OCI-LY1 (cell line): Measurements from ENCODE around the gene KCP.

ENCODE experiments used
- H2AFZ ChIP-seq: fragments of 200-600 bp; sonication (generic), shearing (Covaris generic); 2 replicates; pipeline ENCODE4 v1.6.0; 2014; ENCODE audit warnings: antibody characterized with exemption, mild to moderate bottlenecking, low read length
- H3F3A ChIP-seq: fragments of 200-600 bp; sonication (generic), shearing (Covaris generic); 2 replicates; pipeline ENCODE4 v1.6.0; 2014; ENCODE audit warnings: mild to moderate bottlenecking, antibody characterized with exemption, low read length, moderate library complexity; ENCODE audit not compliant: insufficient read depth
- H3K27ac ChIP-seq: fragments of 200-600 bp; sonication (generic); 2 replicates; pipeline ENCODE4 v1.5.1; 2014; ENCODE audit warnings: low read length, mixed run types, mild to moderate bottlenecking, low read depth; ENCODE audit not compliant: poor library complexity, severe bottlenecking
- H3K27me3 ChIP-seq: fragments of 200-600 bp; sonication (generic); 2 replicates; pipeline ENCODE4 v1.6.0; 2014; ENCODE audit warnings: antibody characterized with exemption, mild to moderate bottlenecking, low read length, moderate library complexity; ENCODE audit not compliant: insufficient read depth
- H3K36me3 ChIP-seq: fragments of 200-600 bp; sonication (generic); 2 replicates; pipeline ENCODE4 v1.6.1; 2014; ENCODE audit warnings: mild to moderate bottlenecking, antibody characterized with exemption, low read length, moderate library complexity, mixed read lengths; ENCODE audit not compliant: insufficient read depth
- H3K4me1 ChIP-seq: fragments of 200-600 bp; sonication (generic); 2 replicates; pipeline ENCODE4 v1.5.1; 2014; ENCODE audit warnings: mild to moderate bottlenecking, low read length, moderate library complexity; ENCODE audit not compliant: insufficient read depth, severe bottlenecking
- H3K4me2 ChIP-seq: fragments of 200-600 bp; sonication (generic), shearing (Covaris generic); 2 replicates; pipeline ENCODE4 v1.6.1; 2014; ENCODE audit warnings: low read length
- H3K4me3 ChIP-seq: fragments of 200-600 bp; sonication (generic); 2 replicates; pipeline ENCODE4 v1.5.1; 2014; ENCODE audit warnings: low read length, low read depth, mild to moderate bottlenecking, mixed read lengths; ENCODE audit not compliant: poor library complexity, severe bottlenecking
- H3K79me2 ChIP-seq: fragments of 200-600 bp; shearing (Covaris generic); 2 replicates; pipeline ENCODE4 v1.6.1; 2016; ENCODE audit warnings: mixed run types, low read length, mixed read lengths; ENCODE audit not compliant: insufficient read depth
- H3K9ac ChIP-seq: fragments of 200-600 bp; sonication (generic), shearing (Covaris generic); 2 replicates; pipeline ENCODE4 v1.6.1; 2014; ENCODE audit warnings: mild to moderate bottlenecking, low read length, mixed read lengths
- H3K9me2 ChIP-seq: fragments of 200-600 bp; sonication (generic), shearing (Covaris generic); 2 replicates; pipeline ENCODE4 v1.6.1; 2014; ENCODE audit warnings: low read depth, mild to moderate bottlenecking, low read length, mixed read lengths
- H3K9me3 ChIP-seq: fragments of 200-600 bp; shearing (Covaris generic); 2 replicates; pipeline ENCODE4 v1.6.1; 2014; ENCODE audit warnings: low read length, mixed read lengths
- H4K20me1 ChIP-seq: fragments of 200-600 bp; sonication (generic), shearing (Covaris generic); 2 replicates; pipeline ENCODE4 v1.6.0; 2016; ENCODE audit warnings: mild to moderate bottlenecking, low read length; ENCODE audit not compliant: insufficient read depth
- CTCF ChIP-seq: fragments of 200-600 bp; sonication (generic), shearing (Covaris generic); IDR thresholded peaks from 2 replicates; pipeline ENCODE4 v1.5.1; 2017; ENCODE audit warnings: mild to moderate bottlenecking, antibody characterized with exemption, low read length, moderate library complexity, mixed read lengths
- EZH2 ChIP-seq: fragments of 200-600 bp; sonication (generic), shearing (Covaris generic); IDR thresholded peaks from 2 replicates; pipeline ENCODE4 v1.8.0; 2017; ENCODE audit warnings: borderline replicate concordance, mixed run types, mild to moderate bottlenecking, antibody characterized with exemption, low read length, moderate library complexity, mixed read lengths

KCP gene

GRCh38 chr7:128863433-128863989, 47.0 kb downstream of the KCP start:
- H3K27me3 ChIP-seq, result peaks cover 2% of the 10 kb centered on the region; the same call in 1 of the 2 replicates
- no peaks in the 10 kb centered on the region for H3K9me3 ChIP-seq
- H3K4me1 ChIP-seq, result peaks cover 16% of the 10 kb centered on the region
- no peaks in the 10 kb centered on the region for H3F3A ChIP-seq
- peaks cover 25% of the 10 kb centered on the region for H3K36me3 ChIP-seq
- no peak overlapping the region for H2AFZ ChIP-seq
- TF ChIP-seq CTCF, result peak; percentile 78
- no peak for TF ChIP-seq EZH2
- H3K79me2 ChIP-seq, result no peaks in the 10 kb centered on the region
- H3K27ac ChIP-seq, result no peak overlapping the region
- peak overlapping the region; percentile 81 for H3K4me2 ChIP-seq
- no peaks in the 10 kb centered on the region for H4K20me1 ChIP-seq
- H3K9me2 ChIP-seq, result no peaks in the 10 kb centered on the region
- peak overlapping the region; percentile 74 for H3K9ac ChIP-seq
- peak overlapping the region; percentile 70 for H3K4me3 ChIP-seq

- H3K4me2 ChIP-seq, result peak within 1 kb of the TSS; percentile 81
- peak within 1 kb of the TSS; percentile 76 for H2AFZ ChIP-seq
- peaks cover 25% of the 10 kb centered on the region for H3K36me3 ChIP-seq
- H3K27me3 ChIP-seq, result peaks cover 3% of the 10 kb centered on the region; the same call in 1 of the 2 replicates
- H3K4me3 ChIP-seq, result peak within 1 kb of the TSS; percentile 70
- H4K20me1 ChIP-seq, result no peaks in the 10 kb centered on the region
- no peaks in the 10 kb centered on the region for H3K9me2 ChIP-seq
- no peaks in the 10 kb centered on the region for H3F3A ChIP-seq
- peaks cover 16% of the 10 kb centered on the region for H3K4me1 ChIP-seq
- H3K27ac ChIP-seq, result no peak within 1 kb of the TSS
- H3K9me3 ChIP-seq, result no peaks in the 10 kb centered on the region
- H3K9ac ChIP-seq, result peak within 1 kb of the TSS; percentile 74
- TF ChIP-seq CTCF (no peak), EZH2 (no peak)
- H3K79me2 ChIP-seq, result no peaks in the 10 kb centered on the region
Observed at GRCh38 chr7:128862571-128863432, 47.7 kb downstream of the KCP start, which contains the start of gene ATP6V1F. Gene ATP6V1F (plus strand): TSS chr7:128862856. CDS start chr7:128862905, 49 bp downstream.

DNA sequence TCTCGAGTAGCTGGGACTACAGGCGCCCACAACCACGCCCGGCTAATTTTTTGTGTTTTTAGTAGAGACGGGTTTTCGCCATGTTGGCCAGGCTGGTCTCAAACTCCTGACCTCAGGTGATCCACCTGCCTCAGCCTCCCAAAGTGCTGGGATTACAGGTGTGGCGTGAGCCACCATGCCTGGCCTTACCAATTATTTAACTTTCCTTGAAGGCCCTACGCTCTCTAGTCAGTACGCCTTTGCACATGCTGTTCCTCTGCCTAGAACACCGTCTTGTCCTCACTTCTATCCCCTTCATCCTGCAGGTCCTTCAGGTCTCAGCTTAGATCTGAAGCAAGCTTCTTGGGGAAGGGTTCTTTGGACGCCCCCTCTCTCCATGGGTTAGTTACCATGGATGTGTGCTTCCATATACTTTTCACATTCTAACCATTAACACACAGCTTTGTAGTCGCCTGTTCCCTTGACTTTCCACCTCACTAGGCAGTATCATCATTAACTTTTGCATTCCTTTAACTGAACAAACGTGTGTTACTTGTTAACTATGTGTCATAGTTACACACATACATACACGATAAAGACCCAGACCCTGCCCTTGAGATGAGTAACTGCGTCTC, 48.4 kb downstream of the KCP start:
- Histone ChIP-seq H3K9me2 (no peaks in the 10 kb centered on the region), H3K27me3 (peaks cover 3% of the 10 kb centered on the region; the same call in 1 of the 2 replicates), H3K4me2 (peak overlapping the region; percentile 81), H3K27ac (no peak overlapping the region), H3K36me3 (peaks cover 23% of the 10 kb centered on the region), H3K4me3 (peak overlapping the region; percentile 70), H2AFZ (peak overlapping the region; percentile 76), H3F3A (no peaks in the 10 kb centered on the region), H3K9ac (peak overlapping the region; percentile 49), H4K20me1 (no peaks in the 10 kb centered on the region), H3K79me2 (no peaks in the 10 kb centered on the region), H3K4me1 (peaks cover 16% of the 10 kb centered on the region), H3K9me3 (no peaks in the 10 kb centered on the region)
- no peak for TF ChIP-seq EZH2
- no peak for TF ChIP-seq CTCF
